ENCODE data around the gene HOXD10.

HOXD10 gene

DNA sequence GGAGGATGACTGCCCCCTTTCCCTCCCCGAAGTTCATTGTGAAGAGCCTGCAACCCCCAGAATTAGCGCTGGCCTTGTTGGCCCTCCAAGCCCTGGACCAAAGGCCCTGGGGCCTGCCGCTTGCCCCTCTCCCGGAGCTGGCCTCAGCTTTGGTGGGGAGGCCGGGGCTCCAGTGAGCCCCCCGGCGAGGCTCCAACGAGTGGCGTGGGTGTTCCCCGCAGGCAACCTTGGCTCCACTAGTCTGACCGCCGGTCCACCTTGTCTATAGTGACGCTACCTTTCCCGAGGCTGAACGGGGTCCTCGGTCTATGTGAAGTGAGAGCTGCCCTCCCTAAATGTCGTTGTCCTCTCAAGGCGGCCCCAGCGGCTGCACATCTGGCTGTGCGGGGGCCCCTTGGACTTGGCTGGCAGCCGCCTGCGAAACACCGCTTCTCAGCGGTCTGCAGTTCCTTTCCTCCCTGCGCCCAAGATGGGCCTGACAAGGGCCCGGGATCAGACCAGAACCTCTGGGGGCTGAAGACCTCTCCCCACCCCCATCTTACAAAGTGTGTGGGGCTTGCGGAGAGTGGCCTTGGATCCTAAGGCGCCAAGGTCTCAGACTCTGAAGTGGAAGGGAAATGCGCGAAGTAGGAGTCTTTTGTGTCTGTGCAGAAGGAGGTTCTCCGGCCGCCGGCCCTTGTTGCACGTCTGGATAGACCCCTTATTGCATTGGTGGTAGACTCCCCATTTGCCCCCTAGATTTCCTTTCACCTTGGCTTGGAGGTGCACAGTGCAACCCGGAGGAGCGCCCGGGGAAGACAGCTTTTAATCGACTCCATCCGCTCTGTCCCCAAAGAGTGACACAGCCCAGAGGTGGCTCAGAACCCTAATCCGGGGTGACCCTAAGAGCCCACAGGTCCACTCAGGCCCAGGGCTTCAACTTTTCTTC is 3.9 kb upstream of the HOXD10 start:
- in situ Hi-C loops (cut with HindIII; ENCODE audit: low sequenced_read_pairs), result no loop called here
- H3K4me3 ChIP-seq (ENCODE audit: low read depth, low read length), result no peak overlapping the region
- DNase-seq (ENCODE audit: low read depth, low spot score), result no peak
- TF ChIP-seq, protein P1, sequence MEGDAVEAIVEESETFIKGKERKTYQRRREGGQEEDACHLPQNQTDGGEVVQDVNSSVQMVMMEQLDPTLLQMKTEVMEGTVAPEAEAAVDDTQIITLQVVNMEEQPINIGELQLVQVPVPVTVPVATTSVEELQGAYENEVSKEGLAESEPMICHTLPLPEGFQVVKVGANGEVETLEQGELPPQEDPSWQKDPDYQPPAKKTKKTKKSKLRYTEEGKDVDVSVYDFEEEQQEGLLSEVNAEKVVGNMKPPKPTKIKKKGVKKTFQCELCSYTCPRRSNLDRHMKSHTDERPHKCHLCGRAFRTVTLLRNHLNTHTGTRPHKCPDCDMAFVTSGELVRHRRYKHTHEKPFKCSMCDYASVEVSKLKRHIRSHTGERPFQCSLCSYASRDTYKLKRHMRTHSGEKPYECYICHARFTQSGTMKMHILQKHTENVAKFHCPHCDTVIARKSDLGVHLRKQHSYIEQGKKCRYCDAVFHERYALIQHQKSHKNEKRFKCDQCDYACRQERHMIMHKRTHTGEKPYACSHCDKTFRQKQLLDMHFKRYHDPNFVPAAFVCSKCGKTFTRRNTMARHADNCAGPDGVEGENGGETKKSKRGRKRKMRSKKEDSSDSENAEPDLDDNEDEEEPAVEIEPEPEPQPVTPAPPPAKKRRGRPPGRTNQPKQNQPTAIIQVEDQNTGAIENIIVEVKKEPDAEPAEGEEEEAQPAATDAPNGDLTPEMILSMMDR (IDR thresholded peaks at IDR 0.05; ENCODE audit: low read depth, low read length), result no peak

DNA sequence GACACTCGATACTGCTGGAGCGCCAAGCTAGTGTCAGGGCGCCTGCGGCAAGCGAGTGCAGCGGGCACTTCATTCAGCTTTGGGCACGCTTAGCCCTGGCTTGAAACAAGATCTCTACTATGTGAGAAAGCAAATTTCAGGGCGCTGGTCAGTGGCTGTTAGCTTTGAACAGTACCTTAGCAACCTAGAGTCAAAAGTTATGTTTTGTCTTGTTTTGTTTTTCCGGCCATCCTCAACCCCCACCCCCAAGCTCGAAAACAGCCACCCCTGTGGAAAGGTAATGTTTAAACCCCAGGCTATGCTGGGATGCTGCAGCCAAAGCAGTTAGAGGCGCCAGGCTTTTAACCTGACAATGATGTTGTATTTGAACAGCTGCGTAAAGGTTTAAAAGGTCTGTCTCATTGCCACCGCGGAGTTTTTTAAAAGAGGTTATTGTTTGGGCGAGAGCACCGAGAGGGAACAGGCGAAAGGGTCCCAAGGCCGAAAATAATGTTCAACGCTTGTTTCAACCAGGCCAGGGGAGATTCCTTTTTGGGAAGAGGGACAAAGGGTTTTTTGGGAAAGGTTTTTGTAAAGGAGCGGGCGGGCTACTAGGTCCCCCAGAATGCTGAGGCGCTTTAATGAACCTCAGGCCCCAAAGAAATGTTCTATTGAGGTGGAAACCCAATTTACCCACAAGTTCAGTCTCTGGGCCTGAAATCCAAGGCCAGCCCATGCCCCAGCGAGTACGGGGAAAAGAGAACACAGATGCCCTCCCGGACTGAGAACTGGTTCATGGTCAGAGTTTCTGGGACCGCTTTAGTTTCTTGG is 2.3 kb upstream of the HOXD10 start:
- H3K4me3 ChIP-seq (ENCODE audit: low read depth, low read length), result no peak overlapping the region
- in situ Hi-C loops (cut with HindIII; ENCODE audit: low sequenced_read_pairs), result no loop called here
- no peak for DNase-seq (ENCODE audit: low read depth, low spot score)
- TF ChIP-seq, protein P1 (IDR thresholded peaks at IDR 0.05; ENCODE audit: low read depth, low read length), result no peak

DNA sequence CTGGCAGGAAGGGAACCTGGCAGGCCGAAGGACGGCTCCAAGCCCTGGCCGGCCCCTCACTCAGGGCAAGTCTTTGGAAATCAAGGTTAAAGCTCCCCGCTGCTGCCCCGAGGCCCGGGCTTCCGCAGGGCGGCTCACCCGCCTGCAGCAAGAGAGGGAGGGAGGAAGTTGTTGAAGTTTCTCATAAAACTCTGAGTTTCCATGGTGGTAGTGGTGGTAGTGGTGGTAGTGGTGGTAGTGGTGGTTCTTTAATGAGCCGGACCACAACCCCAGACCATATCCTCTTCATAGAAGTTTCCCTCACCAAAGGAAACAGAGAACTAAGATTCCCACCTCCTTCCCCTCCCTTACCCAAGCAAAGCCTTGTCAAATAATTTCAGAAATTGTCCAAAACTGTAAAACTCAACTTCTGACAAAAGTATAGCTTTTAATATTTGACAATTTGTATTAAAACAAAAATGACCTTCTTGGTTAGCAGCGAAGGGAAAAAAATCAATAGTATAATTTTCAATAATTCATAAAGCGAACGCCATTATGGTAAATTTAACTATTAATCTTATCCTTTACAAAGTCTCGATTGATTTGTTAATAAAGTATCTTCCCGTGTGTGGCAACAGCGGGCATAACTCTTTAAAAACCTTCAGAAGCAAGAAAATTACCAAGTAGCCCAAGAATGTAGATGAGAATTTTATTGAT is 1.5 kb upstream of the HOXD10 start:
- no peak overlapping the region for H3K4me3 ChIP-seq (ENCODE audit: low read depth, low read length)
- in situ Hi-C loops (cut with HindIII; ENCODE audit: low sequenced_read_pairs), result no loop called here
- TF ChIP-seq, protein P1 (IDR thresholded peaks at IDR 0.05; ENCODE audit: low read depth, low read length), result no peak
- no peak for DNase-seq (ENCODE audit: low read depth, low spot score)

DNA sequence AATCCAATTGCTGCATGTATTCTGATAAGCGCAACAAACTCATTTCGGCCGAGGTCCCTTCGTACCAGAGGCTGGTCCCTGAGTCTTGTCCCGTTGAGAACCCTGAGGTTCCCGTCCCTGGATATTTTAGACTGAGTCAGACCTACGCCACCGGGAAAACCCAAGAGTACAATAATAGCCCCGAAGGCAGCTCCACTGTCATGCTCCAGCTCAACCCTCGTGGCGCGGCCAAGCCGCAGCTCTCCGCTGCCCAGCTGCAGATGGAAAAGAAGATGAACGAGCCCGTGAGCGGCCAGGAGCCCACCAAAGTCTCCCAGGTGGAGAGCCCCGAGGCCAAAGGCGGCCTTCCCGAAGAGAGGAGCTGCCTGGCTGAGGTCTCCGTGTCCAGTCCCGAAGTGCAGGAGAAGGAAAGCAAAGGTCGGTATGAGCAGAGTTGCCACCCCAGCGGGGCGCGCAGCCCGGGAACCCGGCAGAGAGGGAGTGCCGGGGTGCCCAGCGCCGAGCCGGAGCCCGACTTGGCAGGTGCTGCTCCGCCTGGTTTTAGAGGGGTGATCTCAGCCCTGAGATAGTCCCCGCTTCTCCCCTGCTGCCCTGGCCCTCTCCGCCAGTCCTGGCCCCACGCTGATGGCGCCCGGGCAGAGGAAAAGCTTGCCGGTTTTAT is 714 bp downstream of the HOXD10 start:
- TF ChIP-seq, protein P1 (IDR thresholded peaks at IDR 0.05; ENCODE audit: low read depth, low read length), result no peak
- in situ Hi-C loops (cut with HindIII; ENCODE audit: low sequenced_read_pairs), result no loop called here
- no peak overlapping the region for H3K4me3 ChIP-seq (ENCODE audit: low read depth, low read length)
- no peak for DNase-seq (ENCODE audit: low read depth, low spot score)

DNA sequence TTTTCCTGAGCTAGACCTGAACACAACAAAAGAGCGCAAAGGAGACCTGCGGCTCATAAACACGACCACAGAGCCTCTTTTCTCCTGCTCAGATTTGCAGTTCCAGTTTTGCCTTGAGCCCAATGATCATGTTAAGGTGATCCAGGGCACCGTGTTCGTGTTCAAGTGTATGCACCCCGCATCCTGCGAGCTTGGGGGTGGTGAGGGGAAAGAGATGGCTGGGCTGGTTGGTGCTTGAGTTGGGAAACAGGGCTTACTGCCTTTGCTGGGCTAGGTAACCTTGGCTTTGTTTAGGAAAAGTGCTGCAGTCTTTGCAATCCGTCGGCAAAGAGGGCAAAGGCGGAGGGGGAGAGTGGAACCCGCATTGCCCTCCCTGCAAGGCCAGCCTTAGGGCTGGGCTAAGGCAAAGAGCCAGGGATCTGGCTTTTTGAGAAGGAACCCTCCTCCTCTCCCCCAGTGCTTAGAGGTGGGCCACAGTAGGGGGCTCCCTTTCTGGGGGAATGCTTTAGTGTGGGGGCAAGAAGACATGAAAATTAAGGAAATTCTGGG is 1.3 kb downstream of the HOXD10 start:
- no peak overlapping the region for H3K4me3 ChIP-seq (ENCODE audit: low read depth, low read length)
- DNase-seq (ENCODE audit: low read depth, low spot score), result no peak
- TF ChIP-seq, protein P1 (IDR thresholded peaks at IDR 0.05; ENCODE audit: low read depth, low read length), result no peak
- in situ Hi-C loops (cut with HindIII; ENCODE audit: low sequenced_read_pairs), result no loop called here
